CD4-positive, alpha-beta T cell (primary cell): ENCODE data around the gene NDE1. TPM values are rescaled to one million over a fixed set of nuclear protein-coding genes. Genes with fewer than 3 reads are reported as not detected.

ENCODE experiments used
- ATAC-seq: fragments of 200-7000 bp; cut with Tn5 transposase; one replicate; pipeline ENCODE4 v1.10.0; 2022; ENCODE audit warnings: mild to moderate bottlenecking; ENCODE audit not compliant: poor library complexity
- CTCF ChIA-PET: fragments of 350-600 bp; sonication (Branson Sonifier 250); formaldehyde crosslinking; loops from one replicate; lab custom pipeline; 2021; ENCODE audit warnings: antibody characterized with exemption, inconsistent platforms; lab: Charles Lee
- POLR2A ChIA-PET: fragments of 350-600 bp; sonication (Branson Sonifier 250); formaldehyde crosslinking; loops from one replicate; lab custom pipeline; 2021; ENCODE audit warnings: antibody characterized with exemption, inconsistent platforms; lab: Charles Lee
- DNase-seq, 14 experiments: peaks; one replicate each; pipeline ENCODE4 v3.0.0-alpha.2; 2013 to 2020; ENCODE audit warnings: mixed read lengths in 2 of 14
- H3K27ac ChIP-seq, 2 donors: one replicate each; pipeline versions ENCODE4 v1.5.1 to v1.7.0; 2013; ENCODE audit warnings: low read length in 2 of 2, low read depth in 1 of 2, mild to moderate bottlenecking in 1 of 2
- H3K27me3 ChIP-seq, 2 experiments: 1 replicate in 1 of 2; 2 replicates in 1 of 2; pipeline versions ENCODE4 v1.6.1 to v1.7.0; 2013; ENCODE audit warnings: low read length in 2 of 2, control low read depth in 1 of 2, mild to moderate bottlenecking in 1 of 2, moderate library complexity in 1 of 2; ENCODE audit not compliant: insufficient read depth in 2 of 2, control insufficient read depth in 1 of 2
- H3K36me3 ChIP-seq: one replicate; pipeline ENCODE4 v1.6.1; 2013; ENCODE audit warnings: low read length, control low read depth; ENCODE audit not compliant: insufficient read depth
- H3K4me1 ChIP-seq: one replicate; pipeline ENCODE4 v1.6.1; 2013; ENCODE audit warnings: low read length, control low read depth; ENCODE audit not compliant: insufficient read depth
- H3K4me3 ChIP-seq: one replicate; pipeline ENCODE4 v1.5.1; 2013; ENCODE audit warnings: mild to moderate bottlenecking, low read length, moderate library complexity
- H3K9me3 ChIP-seq, 2 experiments: 1 replicate in 1 of 2; 2 replicates in 1 of 2; pipeline versions ENCODE4 v1.6.1 to v1.7.0; 2013; ENCODE audit warnings: low read length in 2 of 2, mild to moderate bottlenecking in 2 of 2, control low read depth in 1 of 2, moderate library complexity in 1 of 2; ENCODE audit not compliant: control insufficient read depth in 1 of 2, insufficient read depth in 1 of 2
- H3K27ac Mint-ChIP-seq: one replicate; pipeline ENCODE4 v1.8.0; 2020; ENCODE audit warnings: mixed read lengths
- H3K27me3 Mint-ChIP-seq: one replicate; pipeline ENCODE4 v1.8.0; 2021; ENCODE audit warnings: mixed read lengths
- H3K36me3 Mint-ChIP-seq: one replicate; pipeline ENCODE4 v1.8.0; 2021; ENCODE audit warnings: low read depth, mixed read lengths
- H3K4me1 Mint-ChIP-seq: one replicate; pipeline ENCODE4 v1.8.0; 2021; ENCODE audit warnings: low read depth, mixed read lengths
- H3K4me3 Mint-ChIP-seq: one replicate; pipeline ENCODE4 v1.8.0; 2020; ENCODE audit warnings: mild to moderate bottlenecking, mixed read lengths
- H3K9me3 Mint-ChIP-seq: one replicate; pipeline ENCODE4 v1.8.0; 2020; ENCODE audit warnings: mixed read lengths
- intact Hi-C, 2 experiments: fragments of 100-400 bp; cut with DNase I in 1 of 2; cut with micrococcal nuclease in 1 of 2; formaldehyde crosslinking; loops; one replicate each; pipeline versions ENCODE4 v1.15.1 to v1.9.0; 2023 to 2025; cut with DNase I, micrococcal nuclease
- total RNA-seq, 174 experiments: library from RNA in 2 of 174; stranded (reverse) in 2 of 174; gene quantifications; one replicate each; pipeline ENCODE4 v1.2.3 and lab custom pipeline; 2021 to 2026
- TF ChIP-seq, protein P1 (sequence below): fragments of 200-600 bp; IDR thresholded peaks from one replicate; pipeline ENCODE4 v1.8.0; 2022; ENCODE audit warnings: antibody characterized with exemption, mild to moderate bottlenecking

The NDE1 gene
- total RNA-seq, 2 experiments from 2014 or later = 96.6 to 106 TPM

DNA sequence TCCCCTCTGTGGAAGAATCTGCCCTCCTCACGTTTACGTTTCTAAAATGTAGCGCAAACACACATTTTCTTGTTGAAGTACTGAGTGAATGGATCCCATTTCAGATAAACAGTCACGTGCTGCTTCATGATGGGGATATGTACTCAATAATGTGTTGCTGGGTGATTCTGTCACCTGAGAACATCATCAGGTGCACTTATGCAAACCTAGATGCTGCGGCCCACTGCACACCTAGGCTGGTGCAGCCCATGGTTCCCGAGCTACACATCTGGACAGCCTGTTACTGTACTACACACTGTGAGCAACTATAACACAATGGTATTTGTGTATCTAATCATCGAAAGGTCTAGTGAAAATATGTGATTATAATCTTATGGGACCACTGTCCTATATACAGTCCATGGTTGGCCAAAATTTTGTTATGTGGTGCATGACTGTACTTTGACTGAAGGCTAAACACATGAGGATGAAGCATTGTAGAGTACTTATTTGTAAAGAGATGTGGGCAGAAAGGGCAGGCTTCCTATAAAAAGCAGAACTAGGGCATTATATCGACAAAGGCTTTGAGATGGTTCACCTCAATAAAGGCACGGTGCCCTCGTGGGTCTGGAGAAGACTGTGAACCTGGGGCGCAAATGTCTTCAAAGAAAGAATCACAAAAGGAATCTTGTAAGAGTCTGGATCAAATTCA is 33.4 kb upstream of the NDE1 start:
- POLR2A ChIA-PET = interaction anchor here (1.3 kb wide), 1 partner anchor 27 kb away, joined by 3 read pairs; no protein-coding TSS in a partner anchor
- H3K4me3 Mint-ChIP-seq = no peak overlapping the region
- H3K36me3 Mint-ChIP-seq = peaks cover 94% of the 10 kb centered on the region
- H3K36me3 ChIP-seq = peaks cover 91% of the 10 kb centered on the region
- DNase-seq (no peak), ATAC-seq (no peak)
- no peaks in the 10 kb centered on the region for H3K27me3 ChIP-seq
- CTCF ChIA-PET = no interaction called here
- intact Hi-C loops = no loop called here
- no peak overlapping the region for H3K27ac ChIP-seq
- H3K4me1 ChIP-seq = no peaks in the 10 kb centered on the region
- no peak overlapping the region for H3K4me3 ChIP-seq
- no peak overlapping the region for H3K27ac Mint-ChIP-seq
- TF ChIP-seq, protein P1, sequence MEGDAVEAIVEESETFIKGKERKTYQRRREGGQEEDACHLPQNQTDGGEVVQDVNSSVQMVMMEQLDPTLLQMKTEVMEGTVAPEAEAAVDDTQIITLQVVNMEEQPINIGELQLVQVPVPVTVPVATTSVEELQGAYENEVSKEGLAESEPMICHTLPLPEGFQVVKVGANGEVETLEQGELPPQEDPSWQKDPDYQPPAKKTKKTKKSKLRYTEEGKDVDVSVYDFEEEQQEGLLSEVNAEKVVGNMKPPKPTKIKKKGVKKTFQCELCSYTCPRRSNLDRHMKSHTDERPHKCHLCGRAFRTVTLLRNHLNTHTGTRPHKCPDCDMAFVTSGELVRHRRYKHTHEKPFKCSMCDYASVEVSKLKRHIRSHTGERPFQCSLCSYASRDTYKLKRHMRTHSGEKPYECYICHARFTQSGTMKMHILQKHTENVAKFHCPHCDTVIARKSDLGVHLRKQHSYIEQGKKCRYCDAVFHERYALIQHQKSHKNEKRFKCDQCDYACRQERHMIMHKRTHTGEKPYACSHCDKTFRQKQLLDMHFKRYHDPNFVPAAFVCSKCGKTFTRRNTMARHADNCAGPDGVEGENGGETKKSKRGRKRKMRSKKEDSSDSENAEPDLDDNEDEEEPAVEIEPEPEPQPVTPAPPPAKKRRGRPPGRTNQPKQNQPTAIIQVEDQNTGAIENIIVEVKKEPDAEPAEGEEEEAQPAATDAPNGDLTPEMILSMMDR = no peak
- no peaks in the 10 kb centered on the region for H3K27me3 Mint-ChIP-seq
- H3K9me3 Mint-ChIP-seq = no peaks in the 10 kb centered on the region
- H3K4me1 Mint-ChIP-seq = no peaks in the 10 kb centered on the region
- no peaks in the 10 kb centered on the region for H3K9me3 ChIP-seq

DNA sequence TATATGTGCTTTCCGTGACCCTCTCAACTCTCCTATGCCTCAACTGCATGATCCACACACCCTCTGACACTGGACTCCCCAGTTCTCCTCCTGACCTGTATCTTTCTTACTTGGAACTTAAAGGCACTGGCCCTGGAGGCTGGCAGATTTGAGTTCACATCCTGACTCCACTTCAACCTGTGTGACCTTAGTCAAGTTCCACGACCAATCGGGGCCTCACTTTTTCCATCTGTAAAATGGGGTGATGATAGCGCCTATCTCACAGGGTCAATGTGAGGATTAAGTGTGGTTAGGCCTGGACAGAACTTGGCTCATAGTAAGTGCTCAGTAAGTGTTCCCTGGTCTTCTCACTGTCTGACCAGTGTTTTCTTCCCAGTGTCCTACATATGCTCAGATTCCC is 32.1 kb upstream of the NDE1 start:
- TF ChIP-seq, protein P1 = no peak
- H3K9me3 Mint-ChIP-seq = no peaks in the 10 kb centered on the region
- ATAC-seq (no peak), DNase-seq (no peak)
- ChIA-PET POLR2A (no interaction called here), CTCF (no interaction called here)
- no peak overlapping the region for H3K27ac Mint-ChIP-seq
- no peaks in the 10 kb centered on the region for H3K27me3 Mint-ChIP-seq
- Histone ChIP-seq H3K27me3 (no peaks in the 10 kb centered on the region), H3K27ac (no peak overlapping the region), H3K9me3 (no peaks in the 10 kb centered on the region), H3K36me3 (peaks cover 91% of the 10 kb centered on the region), H3K4me1 (no peaks in the 10 kb centered on the region), H3K4me3 (no peak overlapping the region)
- no peak overlapping the region for H3K4me3 Mint-ChIP-seq
- peaks cover 94% of the 10 kb centered on the region for H3K36me3 Mint-ChIP-seq
- H3K4me1 Mint-ChIP-seq = no peaks in the 10 kb centered on the region
- intact Hi-C loops = no loop called here

DNA sequence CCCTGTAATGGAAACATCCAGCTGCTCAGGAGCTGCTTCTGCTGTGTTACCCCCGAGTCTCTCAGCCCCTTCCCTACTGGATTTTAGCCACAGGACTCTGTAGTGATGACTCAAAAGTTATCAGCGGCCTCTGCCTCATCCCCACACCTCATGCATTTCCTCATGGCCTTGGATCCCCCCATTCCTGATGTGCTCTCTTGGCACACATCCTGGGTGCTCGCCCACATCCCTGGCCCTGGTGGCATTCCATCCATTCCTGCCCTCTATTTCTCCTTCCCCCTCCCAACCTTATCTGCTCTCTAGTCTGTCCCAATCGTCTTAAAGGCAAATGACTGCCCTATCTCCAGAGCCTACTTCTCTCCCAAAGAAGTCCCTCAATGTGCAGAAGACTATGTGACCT is 31.7 kb upstream of the NDE1 start:
- no peak overlapping the region for H3K4me3 Mint-ChIP-seq
- Histone ChIP-seq H3K4me3 (no peak overlapping the region), H3K9me3 (no peaks in the 10 kb centered on the region), H3K27ac (no peak overlapping the region), H3K4me1 (no peaks in the 10 kb centered on the region), H3K27me3 (no peaks in the 10 kb centered on the region), H3K36me3 (peaks cover 89% of the 10 kb centered on the region)
- H3K27me3 Mint-ChIP-seq = no peaks in the 10 kb centered on the region
- ATAC-seq (no peak), DNase-seq (no peak)
- peaks cover 91% of the 10 kb centered on the region for H3K36me3 Mint-ChIP-seq
- no peaks in the 10 kb centered on the region for H3K9me3 Mint-ChIP-seq
- no peak overlapping the region for H3K27ac Mint-ChIP-seq
- ChIA-PET CTCF (no interaction called here), POLR2A (interaction anchor here (2.1 kb wide), 1 partner anchor 25 kb away, joined by 10 read pairs; the partner anchor contains the start of gene MARF1)
- TF ChIP-seq, protein P1 = no peak
- intact Hi-C loops = no loop called here
- H3K4me1 Mint-ChIP-seq = no peaks in the 10 kb centered on the region
